Measurements from ENCODE around the gene HJV.

The HJV gene

GRCh38 chr1:145977016-145977415, 44.5 kb downstream of the HJV start:
- Histone ChIP-seq H3K27me3 (ENCODE audit: insufficient read depth, low read depth, severe bottlenecking) (no peaks in the 10 kb centered on the region), H3K4me3 (ENCODE audit: low read depth, low read length) (no peak overlapping the region), H3K9me3 (ENCODE audit: severe bottlenecking) (no peaks in the 10 kb centered on the region), H3K36me3 (no peaks in the 10 kb centered on the region), H3K27ac (peak overlapping the region; percentile 4; the same call in 1 of the 2 replicates)
- DNase-seq = no peak
- TF ChIP-seq CTCF (IDR thresholded peaks at IDR 0.05; ENCODE audit: low read depth, low read length) = no peak

- Histone ChIP-seq H3K27me3 (ENCODE audit: insufficient read depth, low read depth, severe bottlenecking) (no peaks in the 10 kb centered on the region), H3K4me3 (ENCODE audit: low read depth, low read length) (no peak overlapping the region), H3K36me3 (no peaks in the 10 kb centered on the region), H3K27ac (no peak overlapping the region), H3K9me3 (ENCODE audit: severe bottlenecking) (no peaks in the 10 kb centered on the region)
- TF ChIP-seq CTCF (IDR thresholded peaks at IDR 0.05; ENCODE audit: low read depth, low read length) = no peak
- no peak for DNase-seq
Measured at GRCh38 chr1:145975216-145975615, 46.3 kb downstream of the HJV start.

GRCh38 chr1:145974721-145975120, 46.8 kb downstream of the HJV start:
- H3K27ac ChIP-seq = no peak overlapping the region
- H3K9me3 ChIP-seq (ENCODE audit: severe bottlenecking) = no peaks in the 10 kb centered on the region
- DNase-seq = no peak
- H3K27me3 ChIP-seq (ENCODE audit: insufficient read depth, low read depth, severe bottlenecking) = no peaks in the 10 kb centered on the region
- no peak for TF ChIP-seq CTCF (IDR thresholded peaks at IDR 0.05; ENCODE audit: low read depth, low read length)
- H3K36me3 ChIP-seq = no peaks in the 10 kb centered on the region
- H3K4me3 ChIP-seq (ENCODE audit: low read depth, low read length) = no peak overlapping the region

GRCh38 chr1:145972580-145972979, 49.0 kb downstream of the HJV start:
- H3K9me3 ChIP-seq (ENCODE audit: severe bottlenecking) = no peaks in the 10 kb centered on the region
- no peak for DNase-seq
- H3K4me3 ChIP-seq (ENCODE audit: low read depth, low read length) = no peak overlapping the region
- no peaks in the 10 kb centered on the region for H3K27me3 ChIP-seq (ENCODE audit: insufficient read depth, low read depth, severe bottlenecking)
- no peak overlapping the region for H3K27ac ChIP-seq
- TF ChIP-seq CTCF (IDR thresholded peaks at IDR 0.05; ENCODE audit: low read depth, low read length) = no peak
- H3K36me3 ChIP-seq = no peaks in the 10 kb centered on the region
